G401.6 (cell line): ENCODE measurements around the gene RAPGEF6.
"Not testable (repeated sequence)": the region's sequence is repeated elsewhere in the genome, so short reads cannot be mapped to it uniquely, and the experiment has no call there.

Source experiments
- FAIRE-seq: peaks from 2 replicates; lab custom pipeline; 2012; peaks lifted over from hg19 to GRCh38; lab: Jason Lieb, UNC

Gene RAPGEF6

GRCh38 chr5:131634996-131635683 lies at the start of gene RAPGEF6:
RAPGEF6 (minus strand) TSS chr5:131635229; CDS start chr5:131635030, 199 bp downstream.
- FAIRE-seq: peak; percentile 99

GRCh38 chr5:131684595-131684994 lies 49.6 kb upstream of the RAPGEF6 start:
- no peak for FAIRE-seq

GRCh38 chr5:131684051-131684450 lies 49.0 kb upstream of the RAPGEF6 start:
- FAIRE-seq: no peak

- no peak for FAIRE-seq
These were observed 47.8 kb upstream of the RAPGEF6 start for GRCh38 chr5:131682826-131683225.

GRCh38 chr5:131682175-131682574 lies 47.1 kb upstream of the RAPGEF6 start:
- FAIRE-seq: no peak

GRCh38 chr5:131679911-131680310 lies 44.9 kb upstream of the RAPGEF6 start:
- FAIRE-seq: no peak

GRCh38 chr5:131678273-131678672 lies 43.2 kb upstream of the RAPGEF6 start:
- FAIRE-seq: not testable (repeated sequence)

GRCh38 chr5:131677115-131677514 lies 42.1 kb upstream of the RAPGEF6 start:
- no peak for FAIRE-seq

GRCh38 chr5:131672776-131673175 lies 37.7 kb upstream of the RAPGEF6 start:
- FAIRE-seq: no peak

- no peak for FAIRE-seq
These were observed 37.1 kb upstream of the RAPGEF6 start for GRCh38 chr5:131671994-131672655.

- FAIRE-seq: no peak
These were observed 36.4 kb upstream of the RAPGEF6 start for GRCh38 chr5:131671409-131671808.

- no peak for FAIRE-seq
These were observed 29.9 kb upstream of the RAPGEF6 start for GRCh38 chr5:131664929-131665328.

- no peak for FAIRE-seq
These were observed 26.9 kb upstream of the RAPGEF6 start for GRCh38 chr5:131661933-131662332.

GRCh38 chr5:131659841-131660240 lies 24.8 kb upstream of the RAPGEF6 start:
- FAIRE-seq: no peak

- FAIRE-seq: no peak
These were observed 24.3 kb upstream of the RAPGEF6 start for GRCh38 chr5:131659290-131659689.

GRCh38 chr5:131654776-131655175 lies 19.7 kb upstream of the RAPGEF6 start:
- no peak for FAIRE-seq

- FAIRE-seq: no peak
These were observed 19.3 kb upstream of the RAPGEF6 start for GRCh38 chr5:131654309-131654708.

- no peak for FAIRE-seq
These were observed 14.1 kb upstream of the RAPGEF6 start for GRCh38 chr5:131649161-131649560.

GRCh38 chr5:131647048-131647769 lies 12.2 kb upstream of the RAPGEF6 start:
- no peak for FAIRE-seq

GRCh38 chr5:131644822-131645221 lies 9.8 kb upstream of the RAPGEF6 start:
- FAIRE-seq: no peak

- FAIRE-seq: no peak
These were observed 9.3 kb upstream of the RAPGEF6 start for GRCh38 chr5:131644370-131644769.

GRCh38 chr5:131641494-131641893 lies 6.5 kb upstream of the RAPGEF6 start:
- no peak for FAIRE-seq
